ENCODE data around the gene ZNF831. TPM values are rescaled to one million over a fixed set of nuclear protein-coding genes. Genes with fewer than 3 reads are reported as not detected.

Gene ZNF831
- polyA plus RNA-seq, 4 donors = 0.08 to 0.14 (median 0.12) TPM

DNA sequence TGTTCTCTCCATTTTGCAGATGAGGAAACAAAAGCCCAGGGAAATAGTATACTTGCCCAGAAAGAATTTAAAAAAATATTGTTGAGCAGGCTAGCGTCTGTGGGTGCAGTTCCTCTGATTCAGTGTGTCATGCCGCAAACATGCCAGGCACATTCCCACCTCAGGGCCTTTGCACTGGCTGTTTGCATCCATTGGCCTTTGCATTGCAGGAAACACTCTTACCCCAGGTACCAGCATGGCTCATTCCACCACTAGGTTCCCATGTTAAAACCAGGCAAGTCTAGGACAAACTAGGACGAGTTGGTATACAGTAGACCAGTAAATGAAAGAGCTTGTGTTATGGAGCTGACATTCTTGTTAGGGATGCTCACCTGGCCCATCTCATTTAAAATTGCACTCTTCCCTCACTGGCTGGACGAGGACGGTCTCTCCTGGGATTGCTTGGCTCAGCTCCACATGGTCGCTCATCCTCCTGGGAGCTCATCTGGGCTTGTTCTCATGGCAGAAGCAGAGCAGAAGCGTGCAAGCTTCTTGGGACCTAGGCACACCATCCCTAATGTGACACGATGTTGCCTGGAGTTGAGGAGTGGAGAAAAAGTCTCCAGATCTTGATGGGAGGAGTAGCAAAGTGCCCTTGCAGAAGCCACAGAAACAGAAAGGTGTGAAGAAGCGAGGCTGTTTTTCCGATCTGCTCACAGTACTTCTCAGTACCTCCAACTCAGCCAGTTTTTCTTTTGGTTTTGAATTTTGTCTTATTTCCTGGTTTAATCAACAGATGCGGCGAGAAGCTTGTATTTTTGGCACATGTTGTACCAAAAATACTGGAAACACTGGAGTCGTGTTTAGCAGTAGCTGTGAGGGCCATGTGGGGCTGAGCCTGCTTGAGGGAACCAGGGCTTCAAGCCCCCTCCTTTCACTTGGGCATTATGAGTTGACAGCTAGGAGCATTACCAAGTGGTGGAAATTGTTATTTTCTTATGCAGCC is 13.9 kb downstream of the ZNF831 start:
- no peak for DNase-seq (ENCODE audit: low read depth in 4 of 4, low spot score in 3 of 4)

DNA sequence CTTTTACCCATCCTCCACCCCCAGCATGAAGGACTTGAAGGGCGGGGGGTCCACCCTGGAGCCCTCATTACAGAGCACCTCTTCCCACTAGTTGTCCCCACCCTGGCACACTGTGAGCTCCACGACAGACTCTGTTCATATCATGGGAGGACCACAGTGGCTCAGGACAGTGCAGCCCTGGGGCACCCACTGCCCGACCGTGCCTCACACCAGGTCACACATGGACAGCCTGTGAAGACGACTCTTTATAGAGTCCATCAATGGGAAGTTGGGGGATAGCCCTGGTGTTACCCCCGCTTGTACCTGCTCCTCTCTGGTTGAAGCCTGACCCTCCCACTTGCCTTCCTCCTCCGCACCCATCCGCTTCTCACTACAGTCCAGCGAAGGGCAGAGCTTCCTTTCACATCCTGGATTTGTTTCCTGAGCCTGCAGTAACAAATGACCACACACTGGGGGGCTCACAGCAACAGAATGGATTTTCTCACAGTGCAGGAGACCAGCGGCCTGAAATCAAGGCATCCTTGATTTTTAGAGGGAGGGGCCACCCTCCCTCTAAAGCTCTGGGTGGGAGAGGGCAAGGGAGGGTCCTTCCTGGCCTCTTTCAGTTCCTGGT is 15.5 kb downstream of the ZNF831 start:
- no peak for DNase-seq (ENCODE audit: low read depth in 4 of 4, low spot score in 3 of 4)

DNA sequence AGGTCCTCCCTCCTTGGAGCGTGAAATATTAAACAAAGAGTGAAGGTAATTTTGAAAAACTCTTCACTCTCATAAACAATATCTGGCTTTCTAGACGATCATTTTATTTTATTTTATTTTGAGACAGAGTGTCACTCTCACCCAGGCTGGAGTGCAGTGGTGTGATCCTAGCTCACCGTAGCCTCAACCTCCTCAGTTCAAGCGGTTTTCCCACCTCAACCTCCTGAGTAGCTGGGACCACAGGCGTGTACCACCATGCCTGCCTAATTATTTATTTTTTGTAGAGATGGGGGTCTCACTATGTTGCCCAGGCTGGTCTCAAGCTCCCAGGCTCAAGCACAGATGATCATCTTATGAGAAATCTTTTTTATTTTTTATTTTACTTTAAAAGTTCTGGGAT is 16.4 kb downstream of the ZNF831 start:
- no peak for DNase-seq (ENCODE audit: low read depth in 4 of 4, low spot score in 3 of 4)

DNA sequence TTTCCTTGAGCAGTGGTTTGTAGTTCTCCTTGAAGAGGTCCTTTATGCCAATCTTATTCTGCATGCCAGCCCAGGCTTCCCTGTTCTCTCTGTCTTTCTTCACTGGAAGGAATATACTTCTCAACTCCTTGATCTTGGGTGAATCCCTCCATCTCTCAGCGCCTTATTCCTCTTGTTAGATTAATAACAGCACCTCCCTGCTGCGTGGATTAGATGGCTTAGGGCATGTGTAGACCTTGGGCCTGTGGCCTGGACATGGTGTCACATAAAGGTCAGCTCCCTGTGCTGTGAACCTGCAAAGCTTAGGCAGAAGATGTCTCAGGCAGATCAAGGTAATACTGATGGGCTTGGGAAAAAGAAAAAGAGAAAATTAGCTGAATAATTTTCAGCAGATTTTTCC is 18.3 kb downstream of the ZNF831 start:
- DNase-seq (ENCODE audit: low read depth in 4 of 4, low spot score in 3 of 4) = no peak

GRCh38 chr20:59182401-59183044 is 18.9 kb downstream of the ZNF831 start:
- DNase-seq (ENCODE audit: low read depth in 4 of 4, low spot score in 3 of 4) = no peak

GRCh38 chr20:59183751-59184150 is 20.1 kb downstream of the ZNF831 start:
- no peak for DNase-seq (ENCODE audit: low read depth in 4 of 4, low spot score in 3 of 4)

DNA sequence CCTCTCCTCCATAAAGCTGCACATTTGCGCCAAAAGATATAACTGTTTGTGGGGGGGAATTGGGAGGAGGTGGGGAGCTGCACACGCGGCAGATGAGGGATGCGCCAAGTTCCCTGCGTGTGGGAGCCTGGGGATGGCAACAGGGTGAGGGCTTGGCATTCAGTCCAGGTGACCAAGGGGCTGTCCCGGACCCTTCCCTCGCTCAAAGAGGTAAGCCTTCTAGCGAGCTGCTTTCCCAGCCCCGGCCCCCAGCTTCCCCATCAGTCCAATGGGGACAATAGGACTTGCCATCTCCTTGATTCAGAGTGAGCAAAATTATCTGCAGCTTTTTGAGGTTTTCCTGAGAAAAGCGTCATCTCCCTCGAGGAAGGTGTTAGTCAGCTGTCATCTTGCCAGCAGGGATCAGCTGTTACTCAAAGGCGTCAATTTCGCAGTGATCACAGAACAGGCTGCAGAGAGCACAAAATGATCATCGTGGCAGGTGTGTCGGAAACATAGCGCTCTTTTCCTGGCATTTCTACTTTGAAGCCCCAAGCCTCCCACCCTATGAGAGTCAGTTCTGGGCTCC is 21.3 kb downstream of the ZNF831 start:
- no peak for DNase-seq (ENCODE audit: low read depth in 4 of 4, low spot score in 3 of 4)

DNA sequence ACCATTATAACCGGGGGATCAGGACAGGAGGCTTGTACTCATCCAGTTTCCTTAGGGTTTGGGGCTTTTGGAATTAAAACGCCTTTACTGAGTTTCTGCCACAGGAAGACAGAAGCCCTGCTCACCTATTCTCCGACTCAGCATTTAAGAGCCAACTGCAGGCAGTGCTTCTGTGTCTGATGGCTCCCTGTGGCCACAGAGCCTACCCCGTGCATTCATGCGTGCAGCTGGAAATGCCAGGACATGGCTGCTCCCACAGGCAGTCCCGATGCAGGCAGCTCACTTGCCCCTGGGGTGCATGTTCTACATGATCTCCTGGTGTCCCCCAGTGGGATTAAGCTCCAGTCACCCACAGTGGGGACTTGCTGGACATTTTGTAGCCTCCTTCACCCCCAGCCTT is 22.2 kb downstream of the ZNF831 start:
- peak in 1 of 4 donors; percentile 20 for DNase-seq (ENCODE audit: low read depth in 4 of 4, low spot score in 3 of 4)

DNA sequence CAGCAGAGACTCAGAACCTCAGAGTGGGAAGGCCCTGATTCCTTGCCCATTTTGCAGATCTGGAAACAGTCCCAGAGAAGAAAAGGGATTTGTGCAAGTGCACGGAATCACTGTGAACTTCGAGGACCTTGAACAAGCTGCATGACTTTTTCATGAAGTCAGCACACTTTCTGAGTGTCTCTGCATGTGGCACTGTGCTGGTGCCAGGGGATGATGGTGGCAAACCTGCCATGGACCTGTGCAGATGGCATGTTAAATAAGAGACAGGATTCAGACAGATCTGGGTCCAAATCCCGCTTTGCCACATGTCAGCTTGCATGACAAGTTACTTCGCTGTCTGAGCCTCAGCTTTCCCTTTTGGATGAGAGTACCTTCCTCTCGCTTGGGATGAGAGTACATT is 26.8 kb downstream of the ZNF831 start:
- no peak for DNase-seq (ENCODE audit: low read depth in 4 of 4, low spot score in 3 of 4)

GRCh38 chr20:59191036-59191755 is 27.6 kb downstream of the ZNF831 start:
- DNase-seq (ENCODE audit: low read depth in 4 of 4, low spot score in 3 of 4) = no peak

- DNase-seq (ENCODE audit: low read depth in 4 of 4, low spot score in 3 of 4) = no peak
Observed at GRCh38 chr20:59191756-59192532, 28.3 kb downstream of the ZNF831 start.

DNA sequence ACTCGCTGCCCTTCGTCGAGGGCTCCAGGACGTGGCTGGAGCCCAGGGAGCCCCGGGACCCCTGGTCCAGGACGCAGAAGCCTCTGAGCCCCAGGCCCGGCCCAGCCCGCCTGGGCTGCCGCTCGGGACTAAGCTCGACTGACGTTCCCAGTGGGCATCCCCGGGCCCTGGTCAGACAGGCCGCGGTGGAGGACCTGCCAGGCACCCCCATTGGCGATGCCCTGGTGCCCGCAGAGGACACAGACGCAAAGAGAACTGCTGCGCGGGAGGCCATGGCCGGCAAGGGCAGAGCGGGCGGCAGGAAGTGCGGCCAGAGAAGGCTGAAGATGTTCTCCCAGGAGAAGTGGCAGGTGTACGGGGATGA is 28.9 kb downstream of the ZNF831 start:
- DNase-seq (ENCODE audit: low read depth in 4 of 4, low spot score in 3 of 4) = no peak

DNA sequence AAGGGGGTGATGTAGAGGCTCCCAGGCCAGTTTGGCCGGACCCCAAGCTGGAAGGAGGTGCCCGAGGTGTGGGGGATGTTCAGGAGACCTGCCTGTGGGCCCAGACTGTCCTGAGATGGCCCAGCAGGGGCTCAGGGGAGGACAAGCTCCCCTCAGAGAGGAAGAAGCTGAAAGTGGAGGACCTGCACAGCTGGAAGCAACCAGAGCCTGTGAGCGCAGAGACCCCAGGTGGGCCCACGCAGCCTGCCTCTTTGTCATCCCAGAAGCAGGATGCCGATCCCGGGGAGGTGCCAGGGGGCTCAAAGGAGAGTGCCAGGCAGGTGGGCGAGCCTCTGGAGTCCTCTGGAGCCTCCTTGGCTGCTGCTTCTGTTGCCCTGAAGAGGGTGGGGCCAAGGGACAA is 29.7 kb downstream of the ZNF831 start:
- DNase-seq (ENCODE audit: low read depth in 4 of 4, low spot score in 3 of 4) = no peak

GRCh38 chr20:59194023-59194935 is 30.7 kb downstream of the ZNF831 start:
- no peak for DNase-seq (ENCODE audit: low read depth in 4 of 4, low spot score in 3 of 4)

GRCh38 chr20:59195316-59195993 is 31.8 kb downstream of the ZNF831 start:
- DNase-seq (ENCODE audit: low read depth in 4 of 4, low spot score in 3 of 4) = no peak

DNA sequence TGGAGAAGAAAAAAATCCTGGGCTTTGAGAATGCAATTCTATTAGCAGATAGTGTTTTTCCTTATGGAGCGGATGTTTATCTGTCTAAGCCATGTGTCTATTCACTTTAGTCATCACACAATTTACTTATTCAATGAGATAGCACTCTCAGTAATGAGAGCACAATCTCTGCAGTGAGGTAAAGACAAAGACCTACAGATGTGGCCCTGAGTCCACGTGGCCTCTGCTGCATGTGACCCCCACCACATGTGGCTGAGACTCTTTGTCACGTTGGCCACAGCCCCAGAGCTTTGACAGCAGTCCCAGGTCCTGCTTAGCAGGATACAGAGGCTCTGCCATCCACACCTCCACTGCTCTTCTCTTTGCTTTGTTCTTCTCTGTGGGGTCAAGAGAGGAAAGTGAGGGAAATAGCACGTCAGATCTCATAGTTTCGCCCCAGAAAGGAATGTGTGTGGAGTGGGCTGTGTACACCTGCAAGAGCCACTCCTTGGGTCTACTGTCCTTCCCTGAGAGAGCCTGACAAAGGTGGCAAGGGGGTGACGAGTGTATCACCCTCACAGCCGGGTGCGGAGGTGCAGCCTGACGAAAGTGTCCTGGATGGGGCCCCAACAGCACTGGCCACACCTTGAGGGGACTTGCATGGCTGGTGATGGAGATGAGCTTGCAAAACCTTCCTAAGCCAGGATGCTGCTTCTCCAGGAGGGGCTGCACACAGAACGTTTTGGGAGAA is 40.7 kb downstream of the ZNF831 start:
- no peak for DNase-seq (ENCODE audit: low read depth in 4 of 4, low spot score in 3 of 4)

- DNase-seq (ENCODE audit: low read depth in 4 of 4, low spot score in 3 of 4) = no peak
Observed at GRCh38 chr20:59205044-59205443, 41.4 kb downstream of the ZNF831 start.

DNA sequence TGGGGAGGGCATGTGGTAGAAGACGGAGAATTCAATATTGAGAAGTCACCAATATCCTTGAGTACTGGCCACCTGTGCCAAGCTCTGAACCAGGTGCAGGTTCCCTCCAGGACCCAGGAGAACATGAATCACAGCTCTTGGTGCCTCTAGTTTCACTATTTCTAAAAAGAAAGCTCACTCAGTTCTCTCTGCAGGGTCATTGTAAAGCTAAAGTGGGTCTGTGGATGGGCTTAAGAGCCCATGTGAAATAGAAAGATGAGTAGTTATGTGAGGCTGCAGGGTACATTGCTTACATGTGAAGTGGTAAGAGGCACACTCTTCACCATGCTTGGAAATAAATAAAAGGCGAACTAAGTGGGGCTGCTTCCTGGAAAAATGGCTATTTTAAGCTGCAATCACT is 43.6 kb downstream of the ZNF831 start:
- DNase-seq (ENCODE audit: low read depth in 4 of 4, low spot score in 3 of 4) = no peak
